Choroid plexus epithelial cell (primary cell): Measurements from ENCODE around the gene PLA2G7.
"Not testable (repeated sequence)": the region's sequence is repeated elsewhere in the genome, so short reads cannot be mapped to it uniquely, and the experiment has no call there.

Experiments used
- DNase-seq: peaks from one replicate; pipeline ENCODE4 v3.0.0-alpha.2; 2010; ENCODE audit warnings: low read depth
- H3K4me3 ChIP-seq: 2 replicates; pipeline ENCODE4 v1.5.1; 2011; ENCODE audit warnings: low read depth, mild to moderate bottlenecking, control low read depth, low read length, moderate library complexity
- CTCF ChIP-seq: conservative IDR thresholded peaks from 2 replicates; pipeline ENCODE4 v1.5.1; 2011; ENCODE audit warnings: low read depth, mild to moderate bottlenecking, control low read depth, inconsistent platforms, low read length, moderate library complexity

Gene PLA2G7

GRCh38 chr6:46748940-46749503, 13.8 kb upstream of the PLA2G7 start:
- no peak for DNase-seq
- no peak overlapping the region for H3K4me3 ChIP-seq
- no peak for TF ChIP-seq CTCF

GRCh38 chr6:46746696-46747095, 11.5 kb upstream of the PLA2G7 start, which contains the start of gene ANKRD66:
TSS of gene ANKRD66 (plus strand) at chr6:46746933. CDS start at chr6:46751949, 5,016 bp downstream.
- DNase-seq, result no peak
- TF ChIP-seq CTCF, result no peak
- no peak within 1 kb of the TSS for H3K4me3 ChIP-seq

- no peak for DNase-seq
- no peak for TF ChIP-seq CTCF
- H3K4me3 ChIP-seq, result no peak overlapping the region
These were observed 10.8 kb upstream of the PLA2G7 start for GRCh38 chr6:46745973-46746372.

GRCh38 chr6:46744159-46744725, 9.1 kb upstream of the PLA2G7 start:
- not testable (repeated sequence) for H3K4me3 ChIP-seq, DNase-seq

- no peak overlapping the region for H3K4me3 ChIP-seq
- TF ChIP-seq CTCF, result no peak
These were observed 8.4 kb upstream of the PLA2G7 start for GRCh38 chr6:46743425-46744158.

GRCh38 chr6:46741910-46742309, 6.7 kb upstream of the PLA2G7 start:
- no peak for DNase-seq
- no peak for TF ChIP-seq CTCF

More at GRCh38 chr6:46743425-46744158, 8.4 kb upstream of the PLA2G7 start:
- DNase-seq, result no peak

GRCh38 chr6:46741482-46741881, 6.3 kb upstream of the PLA2G7 start:
- no peak for TF ChIP-seq CTCF
- DNase-seq, result no peak
- no peak overlapping the region for H3K4me3 ChIP-seq

More at GRCh38 chr6:46741910-46742309, 6.7 kb upstream of the PLA2G7 start:
- no peak overlapping the region for H3K4me3 ChIP-seq
